GM21447 (cell line): ENCODE data around the gene IFITM5.

ENCODE experiments used
- ATAC-seq: cut with Tn5 transposase; IDR thresholded peaks from one replicate; pipeline ENCODE4 v1.9.1; 2021; ENCODE audit not compliant: unreplicated experiment

IFITM5 gene

DNA sequence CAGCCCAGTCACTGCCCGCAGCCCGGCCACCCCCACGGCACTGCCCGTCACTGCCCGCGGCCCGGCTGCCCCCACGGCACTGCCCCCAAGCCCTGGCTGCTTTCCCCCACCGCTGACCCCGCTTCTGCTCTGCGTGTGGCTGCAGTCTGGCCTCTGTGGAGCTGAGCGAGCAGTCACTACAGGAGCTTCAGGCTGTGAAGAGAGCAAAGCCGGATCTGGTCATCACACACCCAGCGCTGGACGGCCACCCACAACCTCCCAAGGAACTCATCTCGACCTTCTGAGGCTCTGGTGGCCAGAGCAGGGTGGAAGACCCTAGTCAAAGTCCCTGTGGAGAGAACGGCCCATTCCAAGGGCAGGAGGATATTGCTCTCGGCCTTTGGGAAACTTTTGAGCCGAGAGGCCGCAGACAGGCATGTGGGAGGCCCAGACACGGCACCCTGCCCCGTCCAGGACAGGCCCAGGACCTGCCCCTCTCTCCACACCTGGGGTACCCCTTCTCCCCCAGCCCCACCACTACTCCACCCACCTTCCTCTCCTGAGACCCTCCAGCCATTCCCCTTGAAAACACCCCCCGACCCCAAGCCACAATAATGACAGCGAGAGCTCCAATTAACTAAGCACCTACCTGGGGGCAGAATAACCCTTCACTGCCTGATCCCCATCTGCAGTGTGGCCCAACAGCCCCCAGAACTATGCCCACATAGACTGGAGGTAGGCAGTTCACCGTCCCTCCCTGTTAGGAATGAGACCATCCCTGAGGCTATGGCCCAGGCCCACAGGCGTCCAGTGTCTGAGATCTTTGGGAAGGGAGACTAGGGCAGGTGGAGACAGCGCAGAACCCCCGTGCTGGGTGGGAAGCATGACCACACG, 14.1 kb downstream of the IFITM5 start:
- no peak for ATAC-seq

DNA sequence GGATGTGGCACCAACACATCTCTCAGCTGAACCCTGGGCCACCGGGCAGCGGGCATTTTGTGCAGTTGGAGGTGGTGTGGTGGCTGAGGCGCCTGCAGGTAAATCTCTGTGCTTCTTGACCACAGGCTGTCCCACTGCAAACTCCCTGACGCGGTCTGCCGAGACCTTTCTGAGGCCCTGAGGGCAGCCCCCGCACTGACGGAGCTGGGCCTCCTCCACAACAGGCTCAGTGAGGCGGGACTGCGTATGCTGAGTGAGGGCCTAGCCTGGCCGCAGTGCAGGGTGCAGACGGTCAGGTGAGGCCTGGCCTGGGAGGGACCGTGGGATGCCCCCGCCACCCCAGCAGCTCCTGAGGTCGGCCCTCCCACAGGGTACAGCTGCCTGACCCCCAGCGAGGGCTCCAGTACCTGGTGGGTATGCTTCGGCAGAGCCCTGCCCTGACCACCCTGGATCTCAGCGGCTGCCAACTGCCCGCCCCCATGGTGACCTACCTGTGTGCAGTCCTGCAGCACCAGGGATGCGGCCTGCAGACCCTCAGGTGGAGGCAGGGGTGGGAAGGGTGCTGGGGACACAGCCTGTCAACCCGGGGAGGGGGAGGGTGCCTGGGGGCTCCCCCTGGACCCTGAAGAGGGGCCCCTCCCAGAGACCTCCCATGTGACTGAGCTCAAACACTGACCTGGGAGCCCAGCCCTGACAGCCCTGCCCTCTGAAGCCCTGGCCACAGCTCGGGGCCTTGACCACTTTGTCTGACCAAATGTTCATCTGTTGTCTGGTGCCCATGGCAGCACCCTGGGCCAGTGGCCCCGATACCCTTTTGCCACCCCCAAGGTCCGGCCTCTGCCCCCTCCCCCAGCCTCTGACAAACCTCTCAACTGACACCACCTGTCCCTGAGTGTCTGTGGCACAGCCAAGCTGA, 15.0 kb downstream of the IFITM5 start:
- no peak for ATAC-seq

DNA sequence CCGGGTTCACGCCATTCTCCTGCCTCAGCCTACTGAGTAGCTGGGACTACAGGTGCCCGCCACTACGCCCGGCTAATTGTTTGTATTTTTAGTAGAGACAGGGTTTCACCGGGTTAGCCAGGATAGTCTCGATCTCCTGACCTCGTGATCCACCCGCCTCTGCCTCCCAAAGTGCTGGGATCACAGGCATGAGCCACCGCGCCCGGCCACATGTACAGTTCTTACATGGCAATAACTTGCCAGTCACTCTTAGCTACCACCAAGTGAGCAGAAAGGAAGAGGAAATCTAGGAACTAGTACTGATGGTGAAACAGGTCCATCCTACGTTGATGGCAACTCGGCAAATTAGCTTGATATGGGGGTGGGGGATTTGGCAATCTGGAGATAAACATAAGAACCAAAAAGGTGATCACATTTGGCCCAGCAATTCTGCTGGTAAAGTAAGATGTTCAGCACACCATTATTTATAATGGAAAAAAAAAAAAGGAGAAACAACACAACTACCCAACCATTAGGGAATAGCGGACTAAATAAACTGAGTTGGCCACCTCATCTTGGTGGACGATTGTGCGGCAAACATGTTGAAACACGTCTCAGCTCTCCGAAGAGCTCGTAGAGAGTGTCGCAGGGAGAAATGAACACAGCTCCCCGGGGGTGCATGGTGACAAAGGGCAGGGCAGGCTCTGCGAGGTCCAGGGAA, 15.8 kb downstream of the IFITM5 start:
- ATAC-seq: no peak

DNA sequence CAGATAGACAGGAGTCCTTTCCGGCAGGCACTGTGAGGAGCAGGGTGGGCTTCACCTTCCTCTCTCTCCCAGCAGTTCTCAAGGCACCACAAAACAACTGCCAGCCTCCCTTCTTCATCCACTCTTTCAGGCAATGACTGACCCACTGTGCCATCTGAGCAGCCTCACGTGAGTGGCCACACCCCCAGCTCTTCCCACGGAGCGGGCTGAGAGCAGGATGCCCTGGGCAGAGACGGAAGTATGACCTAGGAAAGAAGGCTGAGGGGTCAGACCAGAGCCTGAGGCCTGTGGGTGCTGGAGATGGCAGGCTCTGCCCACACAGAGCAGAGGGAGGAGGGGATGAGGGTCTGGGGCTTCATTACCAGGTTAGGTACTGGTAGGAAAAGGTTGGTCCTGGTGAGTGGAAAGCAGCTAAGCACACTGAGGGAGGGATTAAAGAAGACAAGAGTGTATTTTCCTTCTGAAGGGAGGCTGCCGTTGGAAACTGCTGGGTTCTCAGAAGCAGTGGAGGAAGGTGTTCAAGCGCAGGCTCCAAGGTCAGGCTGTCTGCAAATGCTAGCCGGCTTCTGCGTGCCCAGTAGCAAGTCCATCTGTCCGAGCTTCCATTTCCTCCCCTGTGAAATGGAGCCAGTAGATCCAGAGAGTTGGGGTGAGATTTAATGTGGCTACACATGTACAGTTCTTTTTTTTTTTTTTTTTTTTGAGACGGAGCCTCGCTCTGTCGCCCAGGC, 16.5 kb downstream of the IFITM5 start:
- no peak for ATAC-seq

DNA sequence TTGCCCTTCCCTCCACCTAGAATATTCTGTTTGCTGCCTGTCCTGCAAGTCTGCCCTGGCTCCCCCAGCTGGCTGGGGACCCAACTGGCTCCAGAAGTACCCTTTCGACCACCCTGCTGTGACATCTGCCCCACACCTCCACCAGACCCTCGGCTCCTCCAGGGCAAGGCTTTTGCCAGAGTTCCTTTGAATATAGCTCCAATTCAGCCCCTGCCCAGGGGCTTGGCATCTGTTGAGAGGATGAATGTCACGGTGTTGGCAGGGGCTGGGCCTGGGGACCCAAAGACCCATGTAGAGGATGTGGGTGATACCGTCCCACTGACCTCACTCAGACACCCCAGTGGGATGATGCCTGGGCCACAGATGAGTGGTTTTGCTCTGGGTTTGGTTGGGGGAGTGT, 17.2 kb downstream of the IFITM5 start:
- no peak for ATAC-seq

DNA sequence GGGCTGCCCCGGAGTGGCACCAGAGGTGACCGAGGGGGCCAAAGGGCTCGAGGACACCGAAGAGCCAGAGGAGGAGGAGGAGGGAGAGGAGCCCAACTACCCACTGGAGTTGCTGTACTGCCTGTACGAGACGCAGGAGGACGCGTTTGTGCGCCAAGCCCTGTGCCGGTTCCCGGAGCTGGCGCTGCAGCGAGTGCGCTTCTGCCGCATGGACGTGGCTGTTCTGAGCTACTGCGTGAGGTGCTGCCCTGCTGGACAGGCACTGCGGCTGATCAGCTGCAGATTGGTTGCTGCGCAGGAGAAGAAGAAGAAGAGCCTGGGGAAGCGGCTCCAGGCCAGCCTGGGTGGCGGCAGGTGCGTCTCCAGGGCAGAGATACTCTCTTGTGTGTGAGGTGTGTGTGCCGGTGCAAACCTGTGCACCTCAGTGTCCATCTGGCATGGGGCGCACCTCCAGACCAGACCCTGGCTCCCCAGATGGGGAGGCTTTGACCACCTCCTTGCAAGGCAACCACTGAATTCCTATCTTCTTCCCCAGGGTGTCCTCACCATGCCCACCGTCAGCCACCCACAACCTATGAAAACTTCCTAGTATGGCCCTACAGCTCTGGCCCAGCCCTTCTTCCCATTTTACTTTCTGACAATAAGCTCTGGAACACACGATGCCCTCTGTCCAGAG, 17.7 kb downstream of the IFITM5 start:
- no peak for ATAC-seq

DNA sequence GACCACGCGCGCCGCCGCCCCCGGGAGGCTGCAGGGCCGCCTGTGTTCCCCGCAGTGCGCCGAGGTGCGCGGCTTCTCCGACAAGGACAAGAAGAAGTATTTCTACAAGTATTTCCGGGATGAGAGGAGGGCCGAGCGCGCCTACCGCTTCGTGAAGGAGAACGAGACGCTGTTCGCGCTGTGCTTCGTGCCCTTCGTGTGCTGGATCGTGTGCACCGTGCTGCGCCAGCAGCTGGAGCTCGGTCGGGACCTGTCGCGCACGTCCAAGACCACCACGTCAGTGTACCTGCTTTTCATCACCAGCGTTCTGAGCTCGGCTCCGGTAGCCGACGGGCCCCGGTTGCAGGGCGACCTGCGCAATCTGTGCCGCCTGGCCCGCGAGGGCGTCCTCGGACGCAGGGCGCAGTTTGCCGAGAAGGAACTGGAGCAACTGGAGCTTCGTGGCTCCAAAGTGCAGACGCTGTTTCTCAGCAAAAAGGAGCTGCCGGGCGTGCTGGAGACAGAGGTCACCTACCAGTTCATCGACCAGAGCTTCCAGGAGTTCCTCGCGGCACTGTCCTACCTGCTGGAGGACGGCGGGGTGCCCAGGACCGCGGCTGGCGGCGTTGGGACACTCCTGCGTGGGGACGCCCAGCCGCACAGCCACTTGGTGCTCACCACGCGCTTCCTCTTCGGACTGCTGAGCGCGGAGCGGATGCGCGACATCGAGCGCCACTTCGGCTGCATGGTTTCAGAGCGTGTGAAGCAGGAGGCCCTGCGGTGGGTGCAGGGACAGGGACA, 18.4 kb downstream of the IFITM5 start:
- no peak for ATAC-seq

DNA sequence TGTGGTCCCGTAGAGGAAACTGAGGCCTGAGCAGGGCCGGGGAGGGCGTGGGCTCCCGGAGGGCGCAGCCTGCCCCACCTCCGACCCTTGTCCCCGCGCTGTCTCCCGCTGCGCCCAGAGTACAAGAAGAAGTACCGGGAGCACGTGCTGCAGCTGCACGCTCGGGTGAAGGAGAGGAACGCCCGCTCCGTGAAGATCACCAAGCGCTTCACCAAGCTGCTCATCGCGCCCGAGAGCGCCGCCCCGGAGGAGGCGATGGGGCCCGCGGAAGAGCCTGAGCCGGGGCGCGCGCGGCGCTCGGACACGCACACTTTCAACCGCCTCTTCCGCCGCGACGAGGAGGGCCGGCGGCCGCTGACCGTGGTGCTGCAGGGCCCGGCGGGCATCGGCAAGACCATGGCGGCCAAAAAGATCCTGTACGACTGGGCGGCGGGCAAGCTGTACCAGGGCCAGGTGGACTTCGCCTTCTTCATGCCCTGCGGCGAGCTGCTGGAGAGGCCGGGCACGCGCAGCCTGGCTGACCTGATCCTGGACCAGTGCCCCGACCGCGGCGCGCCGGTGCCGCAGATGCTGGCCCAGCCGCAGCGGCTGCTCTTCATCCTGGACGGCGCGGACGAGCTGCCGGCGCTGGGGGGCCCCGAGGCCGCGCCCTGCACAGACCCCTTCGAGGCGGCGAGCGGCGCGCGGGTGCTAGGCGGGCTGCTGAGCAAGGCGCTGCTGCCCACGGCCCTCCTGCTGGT, 19.2 kb downstream of the IFITM5 start:
- ATAC-seq: no peak

DNA sequence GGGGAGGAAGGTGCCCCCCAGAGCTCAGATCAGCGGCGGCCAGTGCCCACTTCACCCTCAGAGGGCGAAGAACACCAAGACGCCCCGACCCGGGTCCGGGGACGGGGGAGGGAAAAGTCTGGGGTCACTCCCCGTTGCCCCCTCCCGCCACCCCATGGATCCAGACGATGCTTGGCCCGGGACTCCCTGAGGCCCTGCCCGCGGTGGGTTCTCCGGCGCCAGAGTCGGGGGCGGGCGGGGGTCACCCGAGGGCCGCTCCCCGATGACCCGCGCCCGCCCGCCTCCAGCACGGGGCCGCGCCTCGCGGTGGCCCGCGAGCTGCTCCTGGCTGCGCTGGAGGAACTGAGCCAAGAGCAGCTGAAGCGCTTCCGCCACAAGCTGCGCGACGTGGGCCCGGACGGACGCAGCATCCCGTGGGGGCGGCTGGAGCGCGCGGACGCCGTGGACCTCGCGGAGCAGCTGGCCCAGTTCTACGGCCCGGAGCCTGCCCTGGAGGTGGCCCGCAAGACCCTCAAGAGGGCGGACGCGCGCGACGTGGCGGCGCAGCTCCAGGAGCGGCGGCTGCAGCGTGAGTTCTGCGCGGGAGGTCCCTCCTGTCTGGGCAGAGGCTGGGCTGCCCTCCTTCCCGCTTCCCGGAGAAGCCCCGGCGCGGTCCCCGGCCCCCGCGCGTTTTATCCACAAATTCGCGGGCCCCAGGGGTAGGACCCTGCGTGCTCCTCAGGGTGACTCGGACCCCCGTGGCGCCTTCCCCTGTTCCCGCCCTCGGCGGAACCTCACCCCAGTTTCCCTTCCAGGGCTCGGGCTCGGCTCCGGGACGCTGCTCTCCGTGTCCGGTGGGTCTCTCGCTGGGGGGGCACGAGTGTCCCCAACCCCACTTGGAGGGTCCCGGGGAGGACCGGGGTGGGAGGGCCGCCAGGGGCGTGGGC, 20.0 kb downstream of the IFITM5 start:
- no peak for ATAC-seq

DNA sequence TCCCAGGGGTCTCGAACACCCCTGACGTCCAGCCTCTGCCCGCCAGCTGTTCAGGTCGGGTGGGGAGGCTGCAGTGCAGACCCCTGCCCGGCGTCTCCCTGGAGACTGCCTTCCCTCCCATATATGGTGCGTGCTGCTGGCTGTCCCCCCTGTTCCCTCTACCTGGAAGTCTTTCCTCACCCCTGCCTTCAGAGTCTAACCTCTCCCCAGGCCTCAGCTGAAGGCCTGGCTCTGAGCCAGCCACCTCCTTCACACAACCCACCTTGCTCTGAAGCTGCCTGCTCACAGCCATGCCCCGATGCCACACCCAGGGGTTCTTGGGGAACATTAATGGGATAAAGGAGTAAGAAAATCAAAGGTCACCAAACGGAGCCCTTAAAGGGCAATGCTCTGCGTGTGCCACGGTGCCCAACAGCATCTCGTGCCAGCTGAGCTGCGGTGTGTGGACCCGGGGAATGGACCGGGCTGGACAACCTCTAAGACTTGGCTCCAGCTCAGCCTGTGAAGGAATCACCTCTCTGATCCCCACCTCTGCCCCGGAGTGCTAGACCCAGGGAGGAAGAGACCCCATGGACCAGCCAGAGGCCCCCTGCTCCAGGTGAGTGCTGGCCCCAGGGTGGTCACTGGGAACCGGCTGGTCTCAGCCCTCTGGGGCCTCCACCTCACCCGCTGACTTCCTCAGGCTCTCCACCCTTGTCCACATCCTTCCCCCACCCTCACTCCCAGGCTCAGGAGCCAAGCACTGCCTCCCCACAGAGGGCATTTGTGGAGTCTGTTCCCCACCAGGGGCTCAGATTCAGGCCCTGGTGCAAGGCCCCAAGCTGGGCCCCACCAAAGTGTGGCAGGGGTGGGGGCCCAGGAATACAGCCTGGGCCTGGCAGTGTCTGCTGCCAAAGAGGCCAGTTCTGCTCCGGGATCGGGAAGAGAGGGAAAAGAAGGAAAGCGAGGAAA, 21.1 kb downstream of the IFITM5 start, which contains the start of gene NLRP6:
NLRP6 (plus strand) TSS at position 407 of the 951 bp plus-strand sequence; CDS start at position 570, 163 bp downstream.
- ATAC-seq: no peak

DNA sequence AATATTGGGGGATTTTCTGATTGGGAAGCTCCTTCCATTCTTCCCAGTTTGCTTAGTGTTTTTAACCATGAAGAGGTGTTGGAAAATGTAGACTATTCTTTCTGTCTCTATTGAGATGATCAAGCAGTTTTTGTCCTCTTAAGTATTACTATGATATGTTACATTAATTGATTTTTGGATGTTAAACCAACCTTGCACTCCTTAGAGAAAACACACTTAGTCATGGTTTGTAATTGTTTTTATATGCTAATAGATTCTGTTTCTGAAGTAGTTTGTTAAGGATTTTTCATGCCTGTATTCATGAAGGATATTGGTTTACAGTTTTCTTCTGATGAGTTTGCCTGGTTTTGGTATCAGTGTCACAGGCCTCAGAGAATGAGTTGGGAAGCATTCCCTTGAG, 23.1 kb downstream of the IFITM5 start:
- no peak for ATAC-seq

DNA sequence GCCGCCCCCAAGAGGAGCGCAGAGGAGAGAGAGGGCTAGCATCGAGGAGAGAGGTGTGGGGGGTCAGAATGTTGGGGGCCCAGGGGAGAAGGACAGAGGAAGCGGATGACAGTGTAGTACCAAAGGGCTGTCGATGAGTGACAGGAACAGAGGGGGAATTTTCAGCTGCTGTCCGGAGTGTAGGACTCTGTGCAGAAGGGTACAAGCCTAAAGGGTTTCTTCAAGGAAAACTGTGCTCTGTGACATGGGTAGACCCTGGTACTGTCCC, 26.5 kb downstream of the IFITM5 start:
- no peak for ATAC-seq

DNA sequence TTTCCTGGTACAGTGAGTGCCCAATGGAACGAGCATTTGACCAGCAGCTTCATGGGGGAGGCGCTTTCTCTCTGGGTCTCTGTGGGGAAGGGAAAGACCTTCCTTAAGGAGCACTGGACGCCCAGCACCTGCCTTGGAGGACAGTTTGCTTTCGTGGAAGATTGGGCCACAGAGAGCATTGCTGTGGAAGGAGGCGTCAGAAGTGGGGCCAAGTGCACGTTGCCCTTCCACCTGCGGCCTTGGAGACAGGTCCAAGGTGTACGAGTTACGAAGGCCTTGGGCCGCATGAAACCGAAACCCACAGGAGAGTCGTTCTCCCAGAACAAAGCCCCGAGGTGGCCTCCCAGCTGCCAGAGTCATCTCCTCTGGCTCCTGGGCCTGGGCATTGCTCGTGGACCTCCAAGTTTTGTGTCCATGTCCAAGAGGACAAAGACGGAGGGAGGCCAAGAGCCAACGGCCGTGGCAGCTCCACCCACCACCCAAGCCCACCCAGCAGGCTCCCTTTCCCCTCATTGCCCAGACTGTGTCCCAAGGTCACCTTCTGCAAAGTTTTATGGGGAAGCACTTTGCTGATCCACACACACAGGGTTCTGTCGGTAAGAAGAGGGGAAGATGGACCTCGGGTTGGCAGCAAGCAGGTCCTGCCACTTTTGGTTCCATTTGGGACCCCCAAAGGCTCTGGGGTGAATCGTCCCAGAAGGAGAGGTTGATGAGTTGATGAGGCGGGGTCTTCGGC, 27.0 kb downstream of the IFITM5 start:
- ATAC-seq: no peak

DNA sequence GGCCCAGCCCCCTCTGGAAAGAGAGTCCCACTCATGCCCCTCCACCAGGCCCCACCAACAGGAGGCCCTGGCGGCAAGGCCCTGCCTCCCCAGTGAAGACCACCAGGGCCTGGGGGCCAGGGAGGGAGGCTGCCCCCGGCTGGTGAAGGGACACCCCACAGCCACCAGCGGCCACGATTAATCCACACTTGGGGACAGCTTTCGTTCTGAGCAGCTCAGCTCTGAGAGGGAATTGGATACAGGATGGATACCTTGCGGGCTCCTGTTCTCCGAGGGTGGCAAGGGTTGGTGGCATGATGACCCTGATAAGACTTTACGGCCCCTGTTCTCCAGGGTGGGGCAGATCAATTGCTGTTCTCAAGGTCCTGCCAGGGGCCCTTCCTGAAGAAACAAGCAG, 28.0 kb downstream of the IFITM5 start:
- no peak for ATAC-seq

DNA sequence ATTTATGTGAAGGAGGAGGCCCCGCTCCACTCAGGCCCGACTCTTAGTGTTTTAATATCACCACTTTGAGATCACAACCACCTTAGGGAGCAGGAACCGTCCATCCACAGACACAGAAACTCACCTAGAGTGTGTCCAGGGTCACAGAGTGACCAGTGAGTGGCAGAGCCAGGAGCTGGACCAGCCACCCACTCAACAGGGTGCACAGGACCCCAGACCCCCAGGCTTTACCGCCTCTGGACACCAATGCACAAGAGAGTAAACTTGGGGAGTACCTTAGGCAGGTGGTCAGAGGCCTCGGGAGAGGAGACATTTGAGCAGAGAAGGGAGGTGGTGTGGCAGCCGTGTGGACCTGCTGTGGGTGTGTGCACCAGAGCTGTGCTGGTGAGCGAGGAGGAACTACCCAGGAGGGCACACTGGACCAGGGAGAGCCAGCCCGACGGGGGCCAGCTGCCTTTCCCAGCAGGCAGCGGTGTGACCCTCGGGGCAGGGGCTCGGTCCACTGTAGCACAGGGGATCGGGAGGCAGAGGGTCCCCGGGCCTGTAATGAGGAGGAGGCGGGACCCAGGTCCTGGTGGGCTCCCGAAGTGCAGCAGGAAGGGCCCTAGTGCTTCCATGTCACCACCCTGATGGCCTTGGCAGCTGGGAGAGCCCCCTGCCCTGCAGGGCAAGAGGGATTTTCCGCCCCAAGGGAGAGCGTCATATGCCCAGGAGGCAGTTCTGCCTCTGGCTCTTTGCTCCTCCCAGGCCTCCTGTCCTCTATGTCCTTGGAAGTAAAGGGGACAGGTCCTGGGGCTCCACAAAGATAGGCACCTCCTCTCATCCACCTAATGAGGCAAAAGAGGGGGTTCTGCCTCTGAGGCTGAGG, 28.6 kb downstream of the IFITM5 start:
- no peak for ATAC-seq
